Daoy (cell line): Measurements from ENCODE around the gene PEX12. TPM values are rescaled to one million over a fixed set of nuclear protein-coding genes. Genes with fewer than 3 reads are reported as not detected.
"Not testable (repeated sequence)": the region's sequence is repeated elsewhere in the genome, so short reads cannot be mapped to it uniquely, and the experiment has no call there.

Source experiments
- DNase-seq: peaks from one replicate; pipeline ENCODE4 v3.0.0-alpha.2; 2015; ENCODE audit warnings: low read depth
- total RNA-seq: library from RNA; depleted of rRNA; stranded (reverse); fragments of >200 nt; shearing (Covaris generic); gene quantifications from 2 replicates; pipeline ENCODE4 v1.2.3, GENCODE V29; 2014; rRNA removed

Gene PEX12
- total RNA-seq, 1 experiment from 2014 or later: 11.0 TPM

- no peak for DNase-seq
Measured at GRCh38 chr17:35537601-35538141, 40.7 kb downstream of the PEX12 start, which contains the start of gene SLFN12L. Gene SLFN12L, minus strand, starts transcription at chr17:35537678. Its CDS starts 15,314 bp downstream, at chr17:35522364.

GRCh38 chr17:35536664-35537171, 41.7 kb downstream of the PEX12 start:
- no peak for DNase-seq

- not testable (repeated sequence) for DNase-seq
Measured at GRCh38 chr17:35535406-35535805, 43.0 kb downstream of the PEX12 start.

GRCh38 chr17:35534576-35535093, 43.7 kb downstream of the PEX12 start:
- no peak for DNase-seq

- DNase-seq: no peak
Measured at GRCh38 chr17:35531160-35531559, 47.2 kb downstream of the PEX12 start.

GRCh38 chr17:35529866-35530265, 48.5 kb downstream of the PEX12 start:
- DNase-seq: no peak

GRCh38 chr17:35529326-35529725, 49.0 kb downstream of the PEX12 start:
- DNase-seq: not testable (repeated sequence)

Other genes starting within 250 kb of the PEX12 start
- gene SLFN11, start 204.9 kb downstream of the PEX12 start, total RNA-seq: 49.2 and 66.6 TPM in 2 replicates
- 21.4 and 24.3 TPM in 2 replicates for gene SLFN12, start 146.1 kb downstream of the PEX12 start, total RNA-seq
- 0.86 and 2.3 TPM in 2 replicates for gene SLFN13, start 129.8 kb downstream of the PEX12 start, total RNA-seq
- gene SLFN12L, start 40.9 kb downstream of the PEX12 start, total RNA-seq: 0.91 and 1.1 TPM in 2 replicates
- gene SLFN14, start 17.8 kb downstream of the PEX12 start, total RNA-seq: not detected in 2 replicates
- gene AP2B1, start 8.8 kb upstream of the PEX12 start, total RNA-seq: 87.9 and 88.1 TPM in 2 replicates
- gene RASL10B, start 153.1 kb upstream of the PEX12 start, total RNA-seq: 0.39 and 3.5 TPM in 2 replicates
- gene GAS2L2, start 174.7 kb upstream of the PEX12 start, total RNA-seq: not detected in 2 replicates
- not detected in 2 replicates for gene C17orf50, start 182.3 kb upstream of the PEX12 start, total RNA-seq
- 0.40 TPM in 1 of 2 replicates, not detected in the other for gene MMP28, start 217.1 kb upstream of the PEX12 start, total RNA-seq
- 12.1 and 15.9 TPM in 2 replicates for gene TAF15, start 230.9 kb upstream of the PEX12 start, total RNA-seq